ENCODE results near the gene CD164.
"Not testable (repeated sequence)": the region's sequence is repeated elsewhere in the genome, so short reads cannot be mapped to it uniquely, and the experiment has no call there.

The CD164 gene

DNA sequence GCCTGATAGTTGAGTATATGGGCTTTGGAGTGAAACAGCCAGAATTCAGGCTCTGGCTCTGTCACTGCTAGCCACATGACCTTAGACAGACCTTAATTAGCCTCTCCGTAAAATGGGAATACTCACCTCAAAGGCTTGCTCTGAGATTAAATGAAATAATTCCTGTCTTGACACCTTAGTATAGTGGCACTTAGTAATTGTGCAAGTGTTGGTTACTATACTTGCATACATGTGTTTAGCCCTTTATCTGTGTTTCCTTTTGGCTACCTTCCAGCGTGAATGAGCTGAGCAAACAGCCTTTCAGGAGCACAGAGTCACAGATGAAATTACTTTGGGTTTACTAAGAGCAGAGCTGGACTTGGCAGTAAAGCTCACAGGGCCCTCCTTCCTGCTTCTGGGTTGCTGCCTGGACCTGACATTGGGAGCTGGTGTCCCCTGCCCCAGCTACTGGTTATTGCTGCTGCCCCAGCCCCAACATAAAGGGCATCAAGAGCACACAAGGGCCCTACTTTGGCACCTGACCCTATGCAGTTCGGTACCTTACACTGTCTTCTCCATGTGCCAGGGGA lies 32.8 kb downstream of the CD164 start:
- peak; percentile 32 for DNase-seq
- in situ Hi-C loops (cut with MboI; ENCODE audit: low pct_unique_long_range_greater_than_20kb, low sequenced_read_pairs) = no loop called here

DNA sequence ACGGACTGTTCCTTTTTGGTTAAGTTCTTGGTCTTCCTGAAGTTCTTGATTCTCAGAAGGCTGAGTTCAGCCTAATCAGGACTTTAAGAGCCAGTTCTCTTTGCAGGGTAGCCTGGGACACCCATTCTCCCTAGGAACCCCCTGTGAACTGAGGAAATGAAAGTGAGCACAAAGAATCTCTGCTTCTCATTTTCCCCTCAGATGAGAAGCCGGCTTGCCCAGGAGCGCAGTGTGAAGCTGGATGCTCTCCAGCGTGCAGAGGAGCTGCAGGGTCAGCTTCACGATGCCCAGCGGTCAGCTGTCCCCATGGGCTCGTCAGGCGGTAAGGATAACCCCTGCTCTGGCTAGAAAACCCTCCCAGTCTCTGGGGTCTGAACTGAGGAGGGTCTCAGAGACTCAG lies 34.0 kb downstream of the CD164 start:
- no peak for DNase-seq
- in situ Hi-C loops (cut with MboI; ENCODE audit: low pct_unique_long_range_greater_than_20kb, low sequenced_read_pairs) = no loop called here

DNA sequence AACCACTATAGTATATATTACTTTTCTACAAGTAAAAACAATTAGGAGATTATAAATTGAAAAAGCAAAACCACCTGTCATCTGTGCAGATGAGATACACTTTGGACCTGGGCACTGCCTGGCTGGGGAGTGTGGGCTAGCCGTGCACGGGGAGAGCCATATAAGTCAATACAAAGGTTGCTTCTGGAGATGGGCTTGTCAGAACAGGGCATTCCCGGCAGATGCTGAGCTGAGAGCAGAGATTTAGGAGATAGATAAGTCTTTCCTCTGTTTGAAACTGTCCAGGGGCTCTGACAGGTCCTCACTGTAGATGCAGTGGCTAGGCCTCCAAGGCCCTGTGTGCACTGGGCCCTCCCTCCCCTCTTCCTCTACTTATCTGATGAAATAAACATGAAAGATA lies 34.5 kb downstream of the CD164 start:
- in situ Hi-C loops (cut with MboI; ENCODE audit: low pct_unique_long_range_greater_than_20kb, low sequenced_read_pairs) = no loop called here
- DNase-seq = no peak

DNA sequence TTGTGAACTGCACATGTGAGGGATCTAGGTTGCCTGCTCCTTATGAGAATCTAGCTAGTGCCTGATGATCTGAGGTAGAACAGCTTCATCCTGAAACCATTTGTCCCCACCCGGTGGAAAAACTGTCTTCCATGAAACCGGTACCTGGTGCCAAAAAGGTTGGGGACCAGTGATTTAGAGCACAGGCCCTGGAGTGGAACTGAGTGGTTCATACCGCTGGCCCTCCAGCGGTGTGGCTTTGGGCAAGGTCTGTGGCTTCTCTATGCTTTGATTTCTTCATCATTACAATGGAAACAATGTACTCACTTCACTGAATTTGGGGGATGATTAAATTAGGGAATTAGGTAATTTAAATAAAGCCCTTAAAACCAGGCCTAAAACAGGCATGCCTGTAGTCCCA lies 36.3 kb downstream of the CD164 start:
- in situ Hi-C loops (cut with MboI; ENCODE audit: low pct_unique_long_range_greater_than_20kb, low sequenced_read_pairs) = no loop called here
- no peak for DNase-seq

DNA sequence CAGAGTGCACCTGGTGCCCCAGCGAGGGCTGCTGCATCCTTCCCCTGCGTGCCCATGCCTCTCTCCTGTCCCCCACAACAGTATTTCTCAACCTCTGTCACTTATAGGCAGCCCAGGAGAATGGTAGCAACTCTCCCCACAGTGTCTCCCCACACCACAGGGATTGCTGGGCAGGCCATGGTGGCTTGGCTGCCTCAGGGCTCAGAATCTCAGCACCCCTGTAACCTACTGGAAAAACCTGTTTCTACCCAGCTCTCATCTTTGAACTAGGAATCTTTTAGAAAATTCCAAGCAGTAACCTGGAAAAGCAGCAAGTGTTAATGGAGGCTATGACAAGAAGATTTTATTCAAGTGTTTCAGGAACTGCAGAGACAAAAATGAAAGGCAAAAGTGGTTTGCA lies 38.0 kb downstream of the CD164 start:
- no peak for DNase-seq
- in situ Hi-C loops (cut with MboI; ENCODE audit: low pct_unique_long_range_greater_than_20kb, low sequenced_read_pairs) = no loop called here

DNA sequence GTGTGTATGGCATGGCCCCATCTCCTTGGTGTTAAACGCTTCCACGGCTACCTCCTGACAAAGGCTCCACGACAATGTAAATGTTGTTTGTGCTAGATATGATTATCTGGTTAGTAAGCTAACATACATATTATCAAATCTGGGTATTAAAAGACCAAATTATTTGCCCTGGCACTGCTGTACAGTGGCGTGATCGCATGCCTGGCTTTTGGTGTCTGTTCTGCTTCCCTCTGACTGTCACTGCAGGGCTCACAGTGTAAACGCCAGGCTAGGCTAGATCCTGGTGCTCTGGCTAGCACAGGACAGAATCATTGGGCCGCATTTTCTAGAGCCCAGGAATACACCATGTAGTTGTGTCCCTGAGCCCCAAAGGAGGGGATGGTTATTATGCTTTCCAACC lies 38.7 kb downstream of the CD164 start:
- in situ Hi-C loops (cut with MboI; ENCODE audit: low pct_unique_long_range_greater_than_20kb, low sequenced_read_pairs) = no loop called here
- DNase-seq = no peak

DNA sequence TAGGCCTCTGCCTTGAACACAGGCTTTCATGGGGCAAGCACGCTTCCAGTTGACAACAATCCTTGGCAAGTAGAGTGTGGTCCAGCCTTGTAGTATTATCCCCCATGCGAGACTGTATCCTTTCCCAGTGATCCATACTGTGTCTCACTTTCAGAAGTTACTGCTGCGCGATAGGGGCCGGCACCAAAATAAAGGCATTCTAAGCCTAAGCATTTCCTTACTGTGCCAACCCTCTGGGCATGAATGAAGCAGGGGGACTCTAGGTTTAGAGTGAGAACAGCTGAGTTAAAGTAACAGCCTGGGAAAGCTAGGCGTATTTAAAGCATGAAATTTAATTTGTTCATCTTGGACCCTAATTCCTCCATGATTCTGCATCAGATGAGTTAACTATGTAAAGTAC lies 39.4 kb downstream of the CD164 start:
- DNase-seq = no peak
- in situ Hi-C loops (cut with MboI; ENCODE audit: low pct_unique_long_range_greater_than_20kb, low sequenced_read_pairs) = no loop called here

DNA sequence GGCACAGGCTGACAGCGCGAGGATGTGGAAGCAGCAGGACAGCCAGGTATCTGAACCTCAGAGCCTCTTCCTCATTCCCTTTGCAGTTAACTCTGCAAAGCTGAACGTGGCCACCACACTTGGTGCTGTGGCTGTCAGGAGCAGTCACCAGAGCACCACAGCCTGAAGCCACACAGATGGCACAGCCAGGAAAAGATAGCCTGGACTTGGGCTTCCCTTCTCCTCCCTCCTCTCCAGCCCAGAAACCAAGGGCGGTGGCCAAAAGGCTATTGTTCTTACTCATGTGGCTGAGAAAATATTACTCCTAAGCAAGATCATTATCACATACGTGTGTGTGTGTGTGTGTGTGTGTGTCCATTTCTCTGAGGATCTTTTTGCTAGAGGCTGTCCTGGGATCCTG lies 39.8 kb downstream of the CD164 start:
- in situ Hi-C loops (cut with MboI; ENCODE audit: low pct_unique_long_range_greater_than_20kb, low sequenced_read_pairs) = no loop called here
- DNase-seq = peak; percentile 38

DNA sequence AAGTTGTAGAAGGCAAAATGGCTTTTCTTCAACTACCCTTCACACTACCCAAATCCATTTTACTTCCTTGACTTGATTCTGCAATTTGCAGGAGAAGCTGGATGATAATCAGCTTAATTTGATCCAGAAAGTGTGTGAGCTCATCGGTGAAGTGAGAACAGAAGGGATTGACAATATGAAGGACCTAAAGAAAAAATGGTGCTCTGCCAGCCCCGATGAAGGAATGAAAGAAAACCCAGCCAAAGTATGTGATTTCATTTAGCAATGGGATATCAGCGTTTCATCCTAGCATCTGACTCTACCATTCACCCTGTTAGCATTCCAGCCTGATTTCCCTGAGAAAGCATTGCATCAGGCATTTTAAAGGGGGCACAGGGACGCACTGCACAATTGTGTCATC lies 41.5 kb downstream of the CD164 start:
- in situ Hi-C loops (cut with MboI; ENCODE audit: low pct_unique_long_range_greater_than_20kb, low sequenced_read_pairs) = no loop called here
- DNase-seq = no peak

DNA sequence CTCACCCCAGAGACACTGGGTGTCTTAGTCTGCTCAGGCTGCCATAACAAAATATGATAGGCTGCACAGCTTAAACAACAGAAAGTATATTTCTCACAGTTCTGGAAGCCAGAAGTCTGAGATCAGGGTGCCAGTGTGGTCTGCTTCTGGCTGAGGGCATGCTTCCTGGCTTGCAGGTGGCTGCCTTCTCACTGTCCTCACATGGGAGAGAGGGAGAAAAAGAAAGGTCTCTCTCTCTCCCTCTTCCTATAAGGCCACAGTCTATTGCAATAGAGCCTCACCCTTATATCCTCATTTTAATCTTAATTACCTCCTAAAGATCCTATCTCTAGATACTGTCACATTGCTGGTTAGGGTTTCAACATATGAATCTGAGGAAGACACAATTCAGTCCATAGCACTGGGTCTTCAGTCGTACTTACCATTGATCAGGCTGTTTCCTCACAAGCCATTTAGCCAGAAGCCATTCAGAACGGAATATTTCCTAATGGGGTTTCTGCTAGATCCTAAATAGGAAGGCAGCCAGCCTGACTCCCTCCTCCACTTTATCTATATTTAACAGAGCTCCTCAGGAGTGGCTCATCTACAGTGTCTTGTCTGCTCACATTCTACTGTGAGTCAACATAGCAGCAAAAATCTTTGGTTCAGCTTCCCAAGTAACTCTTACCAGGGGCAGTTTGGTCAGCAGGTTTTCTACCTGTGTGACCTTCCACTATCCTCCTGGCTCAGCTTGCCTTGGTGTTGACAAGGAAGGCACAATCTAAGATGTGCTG lies 42.2 kb downstream of the CD164 start:
- in situ Hi-C loops (cut with MboI; ENCODE audit: low pct_unique_long_range_greater_than_20kb, low sequenced_read_pairs) = no loop called here
- no peak for DNase-seq

DNA sequence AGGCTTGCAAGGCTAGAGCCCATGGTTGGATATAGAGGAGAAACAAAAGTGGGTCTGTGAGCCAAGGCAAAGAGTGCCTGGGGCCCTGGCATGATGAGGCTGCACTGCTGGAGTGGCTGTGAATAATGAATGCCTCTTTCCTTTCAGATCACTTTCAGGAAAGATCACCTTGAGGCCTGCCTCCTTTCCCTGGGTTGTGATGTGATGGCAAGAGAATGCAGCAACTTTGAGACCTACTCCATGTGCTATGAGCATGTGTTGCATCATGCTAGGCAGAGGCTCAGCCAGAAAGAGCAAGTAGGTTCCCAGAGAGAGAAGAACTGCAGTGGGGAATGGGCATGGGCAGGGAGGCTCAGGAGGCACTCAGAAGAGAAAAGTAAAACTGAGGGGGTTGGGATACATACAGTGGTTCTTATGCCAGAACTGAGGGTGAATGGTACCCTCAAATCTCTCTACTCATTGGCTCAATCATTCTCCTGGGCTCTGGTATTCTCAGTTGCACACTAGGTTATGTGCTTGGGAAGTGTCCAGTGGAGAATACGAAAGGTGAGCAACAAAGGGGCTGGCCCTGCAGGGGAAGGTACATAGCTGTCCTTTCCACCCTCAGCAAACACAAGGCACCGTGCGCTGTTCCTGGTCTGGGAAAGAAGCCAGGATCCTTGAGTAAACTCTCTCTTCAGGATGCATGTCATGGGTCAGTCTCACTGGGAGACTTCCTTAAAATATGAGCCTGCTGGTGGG lies 45.9 kb downstream of the CD164 start:
- in situ Hi-C loops (cut with MboI; ENCODE audit: low pct_unique_long_range_greater_than_20kb, low sequenced_read_pairs) = no loop called here
- DNase-seq = no peak

DNA sequence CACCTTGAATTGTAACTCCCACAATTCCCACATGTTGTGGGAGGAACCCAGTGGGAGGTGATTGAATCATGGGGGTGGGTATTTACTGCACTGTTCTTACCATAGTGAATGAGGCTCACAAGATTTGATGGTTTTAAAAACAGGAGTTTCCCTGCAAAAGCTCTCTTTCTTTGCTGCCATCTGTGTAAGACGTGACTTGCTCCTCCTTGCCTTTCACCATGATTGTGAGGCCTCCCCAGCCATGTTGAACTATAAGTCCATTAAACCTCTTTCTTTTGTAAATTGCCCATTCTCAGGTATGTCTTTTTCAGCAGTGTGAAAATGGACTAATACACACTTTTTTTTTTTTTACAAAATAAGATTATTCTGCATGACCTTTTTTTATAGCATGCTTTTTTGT lies 48.4 kb downstream of the CD164 start:
- in situ Hi-C loops (cut with MboI; ENCODE audit: low pct_unique_long_range_greater_than_20kb, low sequenced_read_pairs); DNase-seq: not testable (repeated sequence)

DNA sequence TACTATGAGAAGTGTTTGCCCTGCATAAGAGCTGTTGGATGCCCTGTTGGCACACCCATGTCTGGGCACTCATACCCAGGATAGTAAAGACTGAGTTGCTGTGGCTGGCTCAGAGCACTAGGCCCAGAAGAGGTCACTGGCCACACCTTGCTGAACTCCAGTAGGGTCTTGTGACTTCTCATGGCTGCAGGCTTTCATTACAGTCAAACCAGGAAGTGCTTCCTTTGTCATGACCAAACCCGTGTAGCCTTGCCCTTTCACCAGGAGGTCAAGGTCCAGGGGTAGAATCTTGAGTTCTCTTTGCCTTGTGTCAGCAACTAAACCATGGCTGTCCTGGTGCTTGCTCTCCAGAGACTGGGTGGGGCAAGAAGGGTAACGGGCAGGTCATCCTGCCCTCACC lies 49.5 kb downstream of the CD164 start:
- in situ Hi-C loops (cut with MboI; ENCODE audit: low pct_unique_long_range_greater_than_20kb, low sequenced_read_pairs) = no loop called here
- no peak for DNase-seq

DNA sequence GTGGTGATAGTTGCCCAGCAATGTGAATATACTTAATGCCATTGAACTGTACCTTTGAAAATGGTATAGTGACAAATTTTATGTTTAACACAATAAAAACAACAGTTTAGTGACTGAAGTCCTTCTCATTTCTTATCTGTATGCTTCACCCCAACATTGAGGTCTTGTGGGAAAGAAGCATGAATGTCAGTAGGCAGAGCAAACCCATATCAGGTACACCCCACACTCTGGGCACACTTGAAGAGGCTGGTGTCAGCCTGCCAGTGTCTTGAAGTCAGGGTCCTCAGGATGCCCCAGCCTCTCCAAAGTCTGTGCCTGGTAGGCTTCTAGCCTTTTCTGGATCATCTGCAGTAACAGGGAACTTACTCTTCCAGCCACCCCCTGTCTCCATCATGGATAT lies 51.2 kb downstream of the CD164 start:
- DNase-seq = no peak
- in situ Hi-C loops (cut with MboI; ENCODE audit: low pct_unique_long_range_greater_than_20kb, low sequenced_read_pairs) = no loop called here

DNA sequence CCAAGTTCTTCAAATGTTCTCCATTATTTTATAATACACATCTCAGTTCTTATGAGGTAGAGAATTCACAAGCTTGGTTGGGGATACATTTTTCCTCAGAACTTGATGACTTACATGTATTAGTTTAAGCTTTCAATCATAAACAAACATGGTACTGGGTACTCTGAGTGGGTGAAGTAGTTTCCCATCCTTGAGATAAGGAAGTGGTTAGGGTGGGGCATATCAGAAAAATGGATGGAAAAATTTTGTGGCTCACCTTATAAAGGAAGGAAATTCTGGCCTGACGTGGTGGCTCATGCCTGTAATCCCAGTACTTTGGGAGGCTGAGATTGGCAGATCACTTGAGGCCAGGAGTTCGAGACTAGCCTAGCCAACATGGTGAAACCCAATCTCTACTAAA lies 52.0 kb downstream of the CD164 start:
- in situ Hi-C loops (cut with MboI; ENCODE audit: low pct_unique_long_range_greater_than_20kb, low sequenced_read_pairs) = no loop called here

DNA sequence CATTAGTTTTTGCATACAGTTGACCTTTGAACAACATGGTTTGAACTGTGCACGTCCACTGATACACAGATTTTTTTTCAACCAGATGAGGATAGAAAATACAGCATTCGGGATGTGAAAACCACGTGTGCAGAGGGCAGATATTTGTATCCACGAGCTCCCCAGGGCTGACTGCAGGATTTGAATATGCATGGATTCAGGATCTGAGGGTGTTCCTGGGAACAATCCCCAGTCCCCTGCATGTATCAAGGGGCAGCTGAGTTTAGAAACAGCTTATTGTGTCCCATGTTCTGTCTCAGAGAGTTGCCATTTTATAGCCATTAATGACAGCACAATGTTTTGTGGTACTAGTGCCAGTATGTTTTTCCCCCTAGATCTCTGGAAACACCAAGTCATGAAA lies 53.6 kb downstream of the CD164 start:
- in situ Hi-C loops (cut with MboI; ENCODE audit: low pct_unique_long_range_greater_than_20kb, low sequenced_read_pairs) = no loop called here
- DNase-seq = no peak

More for the DNA sequence above, 52.0 kb downstream of the CD164 start:
- no peak for DNase-seq

DNA sequence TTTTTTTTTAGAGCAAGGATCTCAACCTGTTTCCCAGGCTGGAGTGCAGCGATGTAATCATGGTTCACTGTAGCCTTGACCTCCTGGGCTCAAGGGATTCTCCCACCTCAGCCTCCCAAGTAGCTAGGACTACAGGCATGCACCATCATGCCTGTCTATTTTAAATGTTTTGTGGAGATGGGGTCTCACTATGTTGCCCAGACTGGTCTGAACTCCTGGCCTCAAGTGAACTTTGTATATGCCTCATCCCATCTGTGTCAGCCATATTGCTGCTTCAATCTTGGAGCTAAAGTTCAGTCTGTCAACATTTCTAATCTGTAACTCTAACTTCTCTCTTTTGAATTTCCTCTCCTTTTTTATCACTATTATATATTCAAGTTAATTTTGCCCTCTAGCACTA lies 54.3 kb downstream of the CD164 start:
- in situ Hi-C loops (cut with MboI; ENCODE audit: low pct_unique_long_range_greater_than_20kb, low sequenced_read_pairs) = no loop called here
- DNase-seq = no peak

DNA sequence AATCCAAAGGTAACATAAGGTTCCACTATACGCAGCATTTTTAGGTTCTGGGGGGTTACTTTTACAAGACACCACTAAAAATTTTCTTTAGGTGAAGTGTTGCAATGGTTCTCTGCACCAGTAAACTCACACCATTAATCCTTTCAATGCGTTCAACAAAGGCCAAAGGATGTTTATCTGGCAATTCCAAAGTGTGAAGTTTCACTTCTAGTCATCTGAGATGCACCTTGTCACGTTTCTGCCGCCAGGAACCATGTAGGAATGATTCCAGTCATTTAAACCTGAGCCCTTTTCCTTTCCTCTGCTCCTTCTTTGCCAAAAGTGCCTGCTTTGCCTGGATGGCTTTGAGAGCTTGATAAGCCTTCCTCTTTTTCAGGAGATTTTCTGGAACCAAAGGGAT lies 54.8 kb downstream of the CD164 start:
- in situ Hi-C loops (cut with MboI; ENCODE audit: low pct_unique_long_range_greater_than_20kb, low sequenced_read_pairs) = no loop called here

DNA sequence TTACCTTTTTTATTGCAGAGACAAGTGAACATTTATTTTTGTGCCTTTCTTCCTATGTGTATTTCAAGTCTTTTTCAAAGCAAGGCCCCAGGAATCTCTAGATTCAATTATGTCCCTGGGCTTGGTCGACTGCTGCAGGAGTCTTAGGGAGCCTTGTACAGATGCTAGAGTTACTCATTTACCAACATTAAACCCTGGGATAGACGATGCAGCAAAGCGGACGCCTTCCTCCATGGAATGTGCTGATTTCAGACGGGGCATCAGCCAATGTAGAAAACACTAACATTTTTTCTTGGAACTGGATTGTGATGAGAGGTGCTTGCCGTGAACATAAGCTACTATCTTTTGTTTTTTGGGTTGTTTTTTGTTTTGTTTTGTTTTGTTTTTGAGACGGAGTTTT lies 55.9 kb downstream of the CD164 start:
- DNase-seq = no peak
- in situ Hi-C loops (cut with MboI; ENCODE audit: low pct_unique_long_range_greater_than_20kb, low sequenced_read_pairs) = no loop called here

More for the DNA sequence above, 54.8 kb downstream of the CD164 start:
- DNase-seq = no peak

DNA sequence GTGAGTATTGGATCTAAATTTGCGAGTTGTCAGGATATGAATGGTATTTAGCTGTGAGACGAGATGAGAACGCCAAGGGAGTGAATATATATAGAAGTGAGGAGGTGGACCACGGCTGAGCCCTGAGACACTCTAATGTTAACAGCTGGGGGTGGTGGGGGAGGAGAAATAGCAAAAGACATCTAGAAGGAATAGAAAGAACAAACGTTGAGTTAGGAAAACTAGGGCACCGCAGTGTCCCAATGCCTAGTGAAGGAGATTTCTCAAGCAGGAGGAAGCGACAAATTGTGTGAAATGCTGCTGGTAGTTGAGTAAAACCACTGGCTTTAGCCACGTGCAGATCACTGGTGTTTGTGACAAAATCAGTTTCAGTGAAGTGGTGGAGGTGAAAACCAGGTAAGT lies 56.9 kb downstream of the CD164 start:
- in situ Hi-C loops (cut with MboI; ENCODE audit: low pct_unique_long_range_greater_than_20kb, low sequenced_read_pairs) = no loop called here
- no peak for DNase-seq

DNA sequence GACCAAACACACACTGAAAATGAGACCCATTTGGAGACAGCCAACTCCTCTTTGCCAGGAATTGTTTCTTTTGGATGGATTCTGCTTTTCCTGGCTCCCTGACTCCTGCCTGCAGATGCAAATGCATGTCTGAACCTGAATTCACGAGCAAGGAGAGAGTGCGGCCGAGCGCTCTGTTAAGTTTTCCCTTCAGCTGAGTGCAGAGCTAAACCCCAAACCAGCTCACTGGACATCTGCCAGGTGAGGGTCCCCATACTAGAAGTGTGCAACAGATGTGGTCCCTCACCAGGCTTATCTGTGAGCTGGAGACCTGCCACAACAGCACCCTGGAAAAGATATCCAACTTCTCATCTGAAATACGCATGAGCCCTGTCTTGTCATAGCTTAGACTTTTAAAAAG lies 59.0 kb downstream of the CD164 start:
- in situ Hi-C loops (cut with MboI; ENCODE audit: low pct_unique_long_range_greater_than_20kb, low sequenced_read_pairs) = no loop called here

More for the DNA sequence above, 59.0 kb downstream of the CD164 start:
- DNase-seq = no peak
